Hindlimb muscle (tissue), 1 donor: ENCODE data around the gene CIB2. TPM values are rescaled to one million over a fixed set of nuclear protein-coding genes. Genes with fewer than 3 reads are reported as not detected.
A peak's percentile ranks its signal among the peaks of the same experiment; 100 is the strongest.
"Not testable (repeated sequence)": the region's sequence is repeated elsewhere in the genome, so short reads cannot be mapped to it uniquely, and the experiment has no call there.

Experiments
- DNase-seq: peaks from one replicate; pipeline ENCODE4 v3.0.0-alpha.2; 2013
- polyA plus RNA-seq: library from polyadenylated mRNA; unstranded; fragments of 120-200 nt; gene quantifications from one replicate; pipeline ENCODE4 v1.2.1, GENCODE V29; 2013; ENCODE audit not compliant: insufficient read length

CIB2 gene
- polyA plus RNA-seq, result 11.5 TPM

DNA sequence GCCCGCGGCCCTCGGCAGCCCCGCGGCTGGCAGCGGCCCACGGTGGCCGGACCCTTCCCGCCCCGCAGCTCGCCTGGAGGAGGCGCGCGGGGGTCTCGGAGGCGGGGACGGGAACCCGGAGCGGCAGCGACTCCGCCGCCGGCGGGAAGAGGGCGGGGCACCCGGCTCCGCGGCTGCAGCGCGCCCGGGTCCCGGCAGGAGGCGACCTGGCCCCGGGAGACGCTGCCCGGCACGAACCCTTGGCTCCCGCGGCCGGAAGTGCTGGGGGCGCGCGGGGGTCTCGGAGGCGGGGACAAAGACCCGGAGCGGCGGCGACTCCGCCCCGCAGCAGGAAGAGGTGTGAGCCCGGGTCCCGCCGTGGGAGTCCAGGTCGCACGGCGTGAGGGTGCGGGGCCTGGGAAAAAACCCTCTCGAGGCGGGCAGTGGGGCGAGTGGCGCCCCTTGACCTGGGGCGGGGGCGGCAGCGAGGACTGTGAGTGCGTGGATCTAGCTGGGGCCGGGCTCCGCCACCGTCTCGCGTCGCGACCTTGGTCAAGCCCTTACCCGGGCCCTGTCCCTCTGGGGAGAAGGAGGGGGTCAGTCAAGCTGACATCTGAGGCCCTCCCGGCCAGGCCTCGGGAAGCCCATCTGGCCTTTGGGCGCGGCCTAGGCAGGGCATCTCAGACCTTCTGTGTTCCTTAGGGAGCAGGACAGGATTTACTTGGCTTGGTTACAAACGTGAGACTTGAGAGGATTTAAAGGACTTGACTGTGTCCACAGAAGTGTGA, at the start of gene CIB2:
Gene CIB2, minus strand, starts transcription at position 151 of the 767 bp plus-strand sequence. CDS start 230 bp downstream, outside the sequence.
- peak; percentile 78 for DNase-seq

DNA sequence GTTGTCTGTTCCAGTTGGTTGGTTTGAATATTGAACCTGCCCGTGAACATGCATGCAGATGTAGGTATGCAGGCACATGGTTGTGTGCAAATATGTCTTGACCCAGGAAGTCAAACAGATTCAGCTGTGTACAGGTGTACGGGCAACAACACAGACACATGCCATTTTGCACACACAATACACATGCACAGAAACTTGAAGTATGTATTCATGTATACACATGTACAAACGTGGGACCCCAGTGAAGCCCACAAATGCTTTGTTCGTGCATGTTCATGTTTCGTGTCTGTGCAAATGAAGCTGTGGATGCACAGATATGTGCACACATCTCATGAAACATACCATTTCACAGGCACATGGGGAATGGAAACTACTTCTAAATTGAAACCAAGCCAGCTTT, 48.7 kb upstream of the CIB2 start:
- no peak for DNase-seq

DNA sequence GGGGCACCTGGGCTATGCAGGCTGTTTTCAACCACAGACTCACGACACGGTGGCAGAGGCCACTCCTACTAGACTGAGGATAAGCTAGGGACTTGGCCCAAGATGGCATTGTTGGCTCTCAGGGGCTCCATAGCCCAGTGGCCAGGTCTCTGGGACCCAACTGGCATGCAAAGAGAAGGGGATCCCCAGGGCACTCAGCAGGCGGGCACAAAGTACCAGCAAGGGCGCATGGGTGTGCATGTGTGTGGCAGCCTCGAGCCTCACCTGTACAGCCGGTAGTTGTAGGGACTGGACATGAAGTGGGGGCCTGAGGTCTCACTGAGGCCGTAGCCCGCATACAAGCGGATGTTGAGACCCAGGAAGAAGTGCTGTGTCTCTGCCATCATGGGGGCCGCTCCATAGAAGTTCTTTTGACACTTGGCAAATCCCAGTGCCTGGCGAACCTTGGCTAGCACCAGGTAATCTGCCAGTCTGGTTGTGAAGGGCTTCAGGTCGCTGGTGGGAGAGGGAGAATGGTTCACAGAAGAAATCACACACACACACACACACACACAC, 48.1 kb upstream of the CIB2 start:
- DNase-seq, result no peak

DNA sequence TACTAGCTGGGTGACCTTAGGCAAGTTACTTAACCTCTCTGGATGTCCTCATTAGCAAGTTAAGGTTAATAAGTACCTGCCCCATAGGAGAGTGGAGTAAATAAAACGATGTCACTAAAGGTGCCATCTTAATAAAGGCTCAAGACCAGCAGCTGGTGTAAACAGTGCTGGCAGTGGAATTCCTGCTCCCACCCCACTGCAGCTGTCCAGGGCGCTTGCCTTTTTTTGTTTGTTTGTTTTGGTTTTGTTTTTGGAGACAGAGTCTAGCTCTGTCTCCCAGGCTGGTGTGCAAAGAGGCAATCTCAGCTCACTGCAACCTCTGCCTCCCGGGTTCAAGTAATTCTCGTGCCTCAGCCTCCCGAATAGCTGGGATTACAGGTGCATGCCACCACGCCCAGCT, 46.8 kb upstream of the CIB2 start:
- no peak for DNase-seq

DNA sequence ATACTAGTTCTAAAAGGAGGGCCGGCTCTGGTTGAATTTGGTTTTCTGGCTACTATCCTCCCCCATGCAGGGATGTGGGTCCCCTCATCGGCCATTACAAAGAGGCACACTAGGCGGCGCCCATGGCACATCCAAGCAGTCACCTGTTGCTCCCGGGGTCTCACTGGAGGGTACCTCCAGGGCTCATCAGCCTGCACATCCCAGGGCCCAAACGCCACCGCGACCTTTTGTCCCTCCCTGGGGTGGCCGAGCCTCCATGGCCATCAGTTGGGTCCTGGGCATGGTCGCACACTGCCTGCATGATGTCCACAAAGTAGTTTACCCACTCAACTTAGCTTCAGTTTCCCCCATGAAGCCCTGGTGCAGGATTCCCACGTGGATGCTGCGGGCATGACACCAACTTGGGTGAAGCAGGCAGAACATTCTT, 46.2 kb upstream of the CIB2 start:
- DNase-seq, result no peak

DNA sequence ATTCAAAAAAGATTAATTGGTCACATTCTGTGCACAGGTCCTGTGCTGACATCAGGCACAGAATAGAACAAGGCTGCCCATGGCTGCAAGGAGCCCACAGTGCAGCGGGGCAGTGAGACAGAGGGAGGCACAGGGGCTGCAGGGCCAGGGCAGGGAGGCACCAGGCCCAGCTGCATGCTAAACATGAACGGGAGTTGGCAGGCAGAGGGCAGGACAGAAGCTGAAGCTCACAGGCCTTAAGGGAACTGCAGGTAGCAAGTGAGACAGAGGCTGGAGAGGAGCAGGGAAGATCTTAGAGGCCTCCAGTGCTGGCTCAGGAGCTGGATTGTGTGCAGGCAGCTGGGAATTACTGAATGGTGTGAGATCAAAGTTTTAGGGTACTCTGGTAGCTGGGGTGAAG, 44.1 kb upstream of the CIB2 start:
- DNase-seq, result no peak

DNA sequence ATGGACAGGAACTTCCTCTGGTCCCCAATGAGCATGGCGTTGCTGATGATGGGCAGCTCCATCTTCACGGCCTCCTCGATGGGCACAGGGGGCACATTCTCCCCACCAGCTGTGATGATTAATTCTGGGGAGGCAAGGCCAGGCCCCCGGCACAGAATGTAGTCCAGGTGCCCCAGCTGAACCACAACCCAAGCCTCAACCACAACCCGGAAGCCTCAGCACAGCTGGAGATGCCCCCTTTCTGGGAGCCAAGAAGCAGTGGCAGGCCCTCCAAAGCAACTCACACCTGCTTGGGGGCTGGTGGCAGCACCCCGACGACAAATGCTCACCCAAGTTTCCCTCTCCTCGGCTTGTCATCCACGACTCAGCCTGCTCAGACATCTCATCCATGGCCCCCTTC, 43.2 kb upstream of the CIB2 start:
- DNase-seq, result no peak

DNA sequence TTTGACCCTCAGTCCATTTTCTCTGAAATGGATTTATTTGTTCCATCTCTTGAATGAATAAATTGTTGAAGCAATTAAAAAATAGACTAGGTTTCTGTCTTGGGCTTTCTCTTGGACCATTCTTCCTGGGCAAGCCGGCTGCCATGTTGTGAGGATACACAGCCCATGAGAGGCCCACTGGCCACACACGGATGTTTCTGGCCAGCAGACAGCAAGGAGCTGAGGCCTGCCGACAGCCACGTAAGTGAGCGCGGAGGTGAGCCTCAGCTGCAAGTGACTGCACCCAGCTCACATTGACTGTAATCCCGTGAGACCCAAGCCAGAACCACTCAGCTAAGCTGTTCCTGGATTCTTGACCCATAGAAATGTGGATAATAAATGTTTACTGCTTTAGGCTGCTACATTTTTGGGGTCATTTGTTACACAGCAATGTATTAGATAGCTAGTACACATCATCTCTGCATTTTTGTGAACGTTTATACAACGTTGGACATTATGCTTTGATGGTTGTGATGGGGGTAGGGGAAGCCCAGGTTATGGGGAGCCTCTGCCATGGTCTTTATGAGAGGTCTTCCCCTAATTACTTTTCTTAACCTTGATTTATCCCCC, 40.7 kb upstream of the CIB2 start:
- no peak for DNase-seq

DNA sequence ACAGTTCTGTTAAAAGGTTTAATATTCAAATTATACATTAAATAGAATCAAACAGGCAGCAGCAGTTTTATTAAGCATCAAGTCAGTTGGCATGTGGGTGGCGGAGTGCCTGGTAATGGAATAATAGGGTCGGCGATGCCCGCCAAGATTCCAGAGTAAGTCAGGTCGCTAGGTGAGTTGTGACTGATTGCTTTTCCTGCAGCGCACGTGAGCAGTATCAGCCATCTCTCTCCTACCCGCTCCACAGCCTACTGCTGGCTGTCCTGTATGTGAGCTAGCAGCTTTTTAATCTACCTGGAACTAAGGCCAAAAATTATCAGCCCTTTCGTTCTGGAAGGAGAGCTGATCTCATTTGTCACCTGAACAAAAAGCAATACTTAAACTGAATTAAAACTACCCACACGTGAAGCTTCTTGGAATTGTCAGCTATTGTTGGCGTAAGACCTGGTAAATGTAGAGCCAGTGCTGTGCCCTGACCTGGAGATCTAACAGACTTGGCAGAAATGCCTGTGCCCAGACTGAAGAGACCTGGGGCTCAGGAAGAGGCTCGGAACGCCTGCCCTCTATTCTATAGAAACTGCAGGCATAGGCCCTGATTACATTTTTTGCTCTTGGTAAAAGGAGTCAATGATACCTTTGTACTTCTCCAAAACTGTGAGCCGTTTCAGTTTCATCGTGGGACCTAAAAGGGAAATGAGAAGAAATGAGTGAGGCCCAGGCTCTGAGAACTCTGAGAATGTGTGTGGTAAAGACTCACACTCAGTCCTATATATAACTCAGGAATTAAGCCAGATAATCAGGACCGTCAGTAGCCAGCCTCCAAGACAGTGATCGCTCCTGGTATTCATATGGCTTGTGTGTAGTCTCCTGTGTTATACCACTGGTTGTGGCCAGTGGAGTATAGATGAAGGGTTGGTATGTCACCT, 39.9 kb upstream of the CIB2 start:
- DNase-seq, result no peak

DNA sequence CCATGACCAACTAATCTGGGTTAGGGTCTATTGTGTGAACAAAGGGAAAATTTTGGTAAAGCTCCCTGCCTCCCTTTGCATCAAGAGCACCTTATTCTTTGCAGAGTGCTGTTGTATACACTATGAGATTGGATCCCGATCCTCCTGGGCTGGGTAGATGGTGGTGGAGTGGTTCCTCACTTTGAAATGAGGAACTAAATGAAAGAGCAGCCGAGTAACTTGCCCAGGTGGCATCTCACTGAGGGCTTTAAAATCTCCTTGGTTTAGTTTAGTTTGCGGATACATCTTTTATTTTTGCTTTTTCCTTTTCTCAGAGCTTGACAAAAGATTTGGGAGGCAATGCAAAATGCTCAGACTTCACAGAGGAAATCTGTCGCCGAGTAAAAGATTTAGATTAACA, 37.4 kb upstream of the CIB2 start:
- DNase-seq, result no peak

DNA sequence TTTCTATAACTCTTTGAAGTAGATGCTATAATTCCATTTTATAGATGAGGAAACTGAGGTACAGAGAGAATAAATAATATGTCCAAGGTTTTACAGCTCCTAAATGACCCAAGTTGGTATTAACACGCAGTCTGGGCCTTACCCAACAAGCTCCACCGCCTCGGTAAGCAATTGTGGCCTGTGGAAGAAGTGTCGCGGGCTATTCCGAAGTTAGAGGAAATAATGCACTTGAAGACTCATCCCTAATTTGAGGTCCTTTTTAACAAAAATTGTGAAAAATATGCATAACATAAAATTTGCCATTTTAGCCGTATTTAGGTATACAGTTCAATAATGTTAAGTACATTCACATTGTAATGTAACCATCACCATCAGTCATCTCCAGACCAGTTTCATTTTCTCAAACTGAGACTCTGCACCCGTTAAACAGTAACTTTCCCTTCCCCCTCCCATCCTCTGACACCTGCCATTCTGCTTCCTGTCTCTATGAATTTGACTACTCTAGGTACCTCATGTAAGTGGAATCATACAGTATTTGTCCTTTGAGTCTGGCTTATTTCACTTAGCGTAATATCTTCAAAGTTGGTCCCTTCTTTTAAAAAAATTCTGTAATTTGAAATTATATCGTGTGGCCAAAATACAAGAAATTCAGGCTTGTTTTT, 36.1 kb upstream of the CIB2 start:
- DNase-seq, result no peak

DNA sequence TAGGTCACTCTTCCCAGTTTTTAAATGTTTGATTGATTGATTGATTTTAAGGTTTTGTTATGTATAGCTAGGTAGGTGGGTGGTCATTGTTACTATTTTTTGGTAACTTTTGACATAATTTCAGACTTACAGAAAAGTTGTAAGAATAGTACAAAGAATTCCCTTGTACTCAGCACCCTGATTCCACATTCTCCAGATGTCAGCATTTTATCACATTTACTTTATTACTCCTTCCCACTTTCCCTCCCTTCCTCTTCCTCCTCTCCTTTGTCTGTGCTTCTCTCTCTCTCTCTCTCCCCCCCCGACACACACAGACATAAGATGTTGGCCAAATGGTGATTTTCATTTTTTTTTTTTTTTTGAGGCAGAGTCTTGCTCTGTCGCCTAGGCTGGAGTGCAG, 32.8 kb upstream of the CIB2 start:
- DNase-seq, result no peak

DNA sequence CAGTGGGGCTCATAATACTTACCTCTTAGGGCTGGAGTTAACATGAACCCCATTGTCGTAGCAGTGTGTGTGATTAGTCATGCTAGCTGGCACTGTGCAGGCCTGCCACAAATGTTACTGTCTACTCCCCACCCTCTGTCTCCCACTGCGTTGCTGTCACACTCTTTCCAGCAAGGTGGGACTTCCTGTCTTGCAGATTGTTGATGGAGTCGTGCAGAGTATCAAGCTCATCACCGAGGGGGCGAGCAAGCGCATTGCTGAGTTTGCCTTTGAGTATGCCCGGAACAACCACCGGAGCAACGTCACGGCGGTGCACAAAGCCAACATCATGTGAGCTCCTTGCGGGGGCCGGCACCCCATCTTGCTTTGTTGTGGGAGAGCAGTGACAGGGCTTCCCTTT, 30.8 kb upstream of the CIB2 start:
- DNase-seq, result no peak

DNA sequence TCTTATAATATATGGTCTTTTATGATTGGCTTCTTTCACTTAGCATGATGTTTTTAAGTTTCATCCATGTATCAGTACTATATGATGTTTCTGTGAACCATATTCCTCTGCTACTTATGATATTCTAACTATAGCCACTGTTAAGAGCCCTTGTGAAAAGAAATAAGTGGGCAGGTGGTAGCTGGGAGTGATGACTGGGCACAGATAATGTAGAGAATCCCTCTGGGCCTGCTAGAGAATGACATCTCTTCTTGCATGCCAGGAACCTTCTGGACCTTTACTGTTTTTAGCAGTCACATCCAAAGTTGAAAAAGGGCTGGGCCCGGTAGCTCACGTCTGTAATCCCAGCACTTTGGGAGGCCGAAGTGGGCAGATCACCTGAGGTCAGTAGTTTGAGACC, 28.1 kb upstream of the CIB2 start:
- no peak for DNase-seq

DNA sequence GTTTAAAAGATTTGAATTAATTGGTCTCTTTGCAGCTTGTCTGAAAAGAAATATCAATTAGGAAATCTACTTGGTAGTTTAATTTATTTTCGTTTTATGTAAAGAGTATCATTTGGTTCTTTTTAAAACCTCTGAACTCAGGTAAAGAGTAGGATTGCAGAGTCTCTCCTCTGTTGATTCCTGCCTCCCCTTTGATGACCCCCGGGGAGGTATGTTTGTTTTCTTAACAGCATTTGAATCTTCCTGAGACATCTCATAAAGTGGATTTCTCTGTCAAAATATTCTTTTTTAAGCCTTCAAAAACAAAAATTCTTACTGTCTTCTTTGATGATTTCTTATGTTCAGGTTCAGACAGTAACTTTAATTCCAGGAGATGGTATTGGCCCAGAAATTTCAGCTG, 26.0 kb upstream of the CIB2 start:
- no peak for DNase-seq

DNA sequence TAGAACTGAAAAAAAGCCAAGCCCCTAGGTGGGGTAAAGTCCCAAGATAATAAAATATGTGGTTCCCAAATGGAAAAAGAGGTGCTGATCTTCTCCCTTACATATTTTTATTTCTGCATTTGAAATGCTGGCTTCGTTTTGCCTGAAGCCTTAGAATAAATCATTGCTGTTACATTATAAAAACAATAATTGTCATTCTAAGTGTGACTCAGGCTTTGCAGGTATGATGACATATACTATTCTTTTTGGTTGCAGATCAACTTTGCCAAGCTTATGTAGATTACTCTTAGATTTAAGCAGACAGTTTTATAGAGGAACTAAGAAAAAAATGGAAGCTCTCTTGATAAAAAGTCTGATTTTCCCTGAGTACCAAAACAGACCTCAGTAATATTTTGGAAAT, 25.4 kb upstream of the CIB2 start:
- DNase-seq, result no peak

DNA sequence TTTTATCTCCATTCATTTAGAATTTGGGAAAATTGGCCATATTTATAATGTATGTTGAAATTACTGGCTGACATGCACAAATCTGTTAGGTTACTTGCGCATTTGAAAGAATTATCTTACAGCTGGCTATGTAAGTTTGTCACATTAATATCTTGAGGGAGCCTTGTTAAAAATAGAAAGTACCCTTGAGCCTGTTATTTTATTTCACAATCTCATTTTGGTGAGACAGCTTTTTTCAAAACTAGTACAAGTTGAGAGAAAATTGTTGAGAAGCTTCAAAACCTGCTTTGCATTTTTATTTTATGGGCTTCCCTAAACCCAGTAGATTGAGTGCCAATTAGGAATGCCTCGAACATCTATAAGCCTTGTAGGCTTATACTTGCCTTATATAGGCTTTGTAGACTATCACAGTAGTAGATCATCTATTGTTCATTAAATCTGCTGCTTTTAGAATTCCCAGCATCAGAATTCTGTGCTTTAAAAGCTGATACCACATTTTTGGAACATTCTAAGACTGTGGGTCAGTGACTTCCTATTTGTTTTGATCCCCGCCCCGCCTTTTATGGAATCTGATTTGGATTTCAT, 24.2 kb upstream of the CIB2 start:
- no peak for DNase-seq

DNA sequence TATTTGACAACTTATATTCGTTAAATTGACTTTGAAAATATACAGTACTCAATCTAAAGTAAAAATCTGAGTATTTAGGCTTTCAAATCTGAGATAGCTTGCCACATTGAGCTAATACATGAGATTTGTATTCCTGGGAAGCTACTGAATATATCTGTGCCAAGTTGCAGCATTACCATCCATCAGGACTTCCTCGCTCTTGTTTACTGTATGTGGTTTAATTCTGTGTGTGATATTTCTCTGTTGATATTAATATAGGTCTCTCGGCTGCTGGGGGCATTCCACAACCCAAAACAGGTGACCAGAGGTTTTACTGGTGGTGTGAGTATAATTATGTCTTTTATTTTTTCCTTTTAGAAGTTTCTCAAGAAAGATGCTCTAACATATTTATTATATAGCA, 23.7 kb upstream of the CIB2 start:
- DNase-seq, result no peak

DNA sequence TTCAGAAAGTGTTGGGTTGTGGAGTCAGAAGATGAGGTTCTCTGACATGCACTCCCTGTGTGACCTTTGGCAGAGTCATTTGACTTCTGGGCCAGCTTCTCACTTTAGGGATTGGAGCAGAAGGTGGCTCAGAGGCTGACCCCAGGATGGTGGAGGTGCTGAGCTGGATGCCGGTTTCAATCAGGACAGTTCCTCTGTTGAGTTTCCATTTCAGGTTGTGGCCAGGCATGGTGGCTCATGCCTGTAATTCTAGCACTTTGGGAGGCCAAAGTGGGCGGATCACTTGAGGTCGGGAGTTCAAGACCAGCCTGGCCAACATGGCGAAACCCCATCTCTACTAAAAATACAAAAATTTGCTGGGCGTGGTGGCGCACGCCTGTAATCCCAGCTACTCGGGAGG, 19.8 kb upstream of the CIB2 start:
- DNase-seq, result not testable (repeated sequence)

DNA sequence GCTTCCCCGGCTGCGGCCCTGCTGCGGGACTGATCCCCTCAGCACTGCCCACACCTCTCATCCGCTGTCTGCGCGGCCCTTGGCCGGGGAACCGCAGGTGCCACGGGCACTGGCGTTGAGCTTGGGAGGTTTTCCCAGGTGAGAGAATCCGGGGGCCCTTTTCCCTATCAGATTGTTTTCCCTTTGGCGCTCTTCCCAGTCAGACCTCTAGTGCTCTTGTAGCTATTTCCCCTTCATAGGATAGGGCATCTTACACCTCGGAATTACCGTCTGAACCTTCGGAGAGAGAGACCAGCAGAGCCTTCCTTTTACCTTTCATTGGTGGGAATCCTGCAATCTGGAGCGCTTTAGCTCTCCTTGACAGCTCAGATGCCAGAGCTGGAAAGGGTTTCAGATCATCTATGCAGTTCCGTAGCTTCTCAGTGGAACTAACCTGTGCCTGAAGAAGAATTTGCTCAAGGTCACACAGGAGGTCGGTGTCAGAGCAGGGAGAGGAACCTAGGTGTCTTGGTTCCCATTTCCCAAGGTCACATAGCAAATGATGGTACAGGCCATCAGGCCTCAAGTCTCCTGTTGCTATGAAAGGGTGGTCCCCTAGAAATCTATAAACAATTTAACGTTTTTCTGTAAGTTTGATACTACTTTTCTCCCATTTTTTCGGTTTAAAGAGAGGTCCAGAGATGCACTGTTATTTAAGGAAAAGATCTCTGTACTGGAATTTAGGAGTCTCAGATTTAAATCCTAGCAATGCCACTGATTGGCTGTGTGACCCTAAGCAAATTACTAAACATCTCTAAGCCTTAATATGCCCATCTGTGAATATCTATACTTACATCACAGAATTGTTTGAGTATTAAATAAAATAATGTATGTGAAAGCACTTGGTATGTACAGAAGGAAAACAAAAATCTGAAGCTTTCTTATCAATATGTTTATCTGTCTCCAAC, 18.8 kb upstream of the CIB2 start:
- no peak for DNase-seq
